HEK293T (cell line): Measurements from ENCODE around the gene CCDC169.

ENCODE experiments used
- HDGF ChIP-seq: fragments of 450-650 bp; IDR thresholded peaks from 2 replicates; pipeline ENCODE4 v1.6.1; 2017; ENCODE audit warnings: antibody characterized with exemption, borderline replicate concordance
- NFRKB ChIP-seq: fragments of 450-650 bp; IDR thresholded peaks from 2 replicates; pipeline ENCODE4 v1.6.1; 2016; ENCODE audit warnings: mild to moderate bottlenecking, moderate library complexity
- SP1 ChIP-seq: fragments of 450-650 bp; IDR thresholded peaks from 2 replicates; pipeline ENCODE4 v1.6.1; 2017
- SUZ12 ChIP-seq: fragments of 450-650 bp; IDR thresholded peaks from 2 replicates; pipeline ENCODE4 v1.6.1; 2016; ENCODE audit warnings: mild to moderate bottlenecking

- TF ChIP-seq SUZ12 (no peak), HDGF (no peak), SP1 (no peak), NFRKB (no peak)
These were observed 4.7 kb upstream of the CCDC169 start for GRCh38 chr13:36302289-36302688.
